ENCODE data around the gene EIF2AK3.
A peak's percentile ranks its signal among the peaks of the same experiment; 100 is the strongest.
"Not testable (repeated sequence)": the region's sequence is repeated elsewhere in the genome, so short reads cannot be mapped to it uniquely, and the experiment has no call there.

The EIF2AK3 gene

DNA sequence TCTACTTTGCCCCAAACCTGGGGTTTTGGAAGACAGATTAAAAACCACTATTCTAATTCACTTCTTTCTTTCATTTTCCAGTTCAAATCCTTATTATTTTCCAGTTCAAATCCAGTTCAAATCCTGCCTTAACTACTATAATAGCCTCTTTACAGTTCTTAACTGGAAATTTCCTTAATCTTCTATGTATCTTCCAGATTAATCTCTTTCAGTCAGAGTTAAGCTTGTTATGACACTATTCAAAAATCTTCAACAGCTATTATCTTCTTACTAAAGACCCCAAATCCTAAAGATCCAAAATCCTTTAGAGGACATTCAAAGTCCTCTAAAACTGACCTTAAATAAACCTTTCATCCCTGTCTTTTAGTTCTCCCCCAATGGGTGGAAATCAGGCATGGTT is 30.1 kb downstream of the EIF2AK3 start:
- DNase-seq: no peak

DNA sequence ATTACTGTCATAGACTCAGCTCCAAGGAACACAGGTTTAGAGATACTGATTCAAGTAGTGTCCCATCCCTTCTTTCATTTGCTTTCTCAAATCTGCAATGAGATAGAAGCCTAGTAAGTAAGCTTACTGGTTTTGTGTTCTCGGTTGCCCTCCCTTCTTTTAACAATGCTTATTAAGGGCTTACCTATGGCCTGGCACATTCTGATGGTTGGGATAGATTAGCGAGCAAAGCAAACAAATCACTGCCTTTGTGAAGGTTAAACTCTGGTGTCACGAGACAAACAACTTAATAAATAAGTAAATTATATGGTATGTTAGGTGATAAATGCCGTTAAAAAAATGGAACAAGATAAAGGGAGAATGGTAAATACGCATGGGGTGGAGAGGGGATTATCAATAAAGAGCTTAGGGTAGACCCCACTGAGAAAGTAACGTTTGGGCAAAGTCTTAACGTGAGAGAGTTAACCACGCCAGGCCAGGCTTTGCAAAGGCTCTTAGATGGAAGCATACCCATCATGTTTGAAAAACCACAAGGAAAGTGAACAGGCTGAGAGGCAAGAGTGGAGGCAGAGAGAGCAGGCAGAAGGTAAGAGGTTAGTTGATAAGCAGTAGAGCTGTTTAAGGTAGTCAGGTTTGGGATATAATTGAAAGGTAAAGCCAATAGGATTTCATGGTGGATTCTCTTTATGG is 31.0 kb downstream of the EIF2AK3 start:
- no peak for DNase-seq

DNA sequence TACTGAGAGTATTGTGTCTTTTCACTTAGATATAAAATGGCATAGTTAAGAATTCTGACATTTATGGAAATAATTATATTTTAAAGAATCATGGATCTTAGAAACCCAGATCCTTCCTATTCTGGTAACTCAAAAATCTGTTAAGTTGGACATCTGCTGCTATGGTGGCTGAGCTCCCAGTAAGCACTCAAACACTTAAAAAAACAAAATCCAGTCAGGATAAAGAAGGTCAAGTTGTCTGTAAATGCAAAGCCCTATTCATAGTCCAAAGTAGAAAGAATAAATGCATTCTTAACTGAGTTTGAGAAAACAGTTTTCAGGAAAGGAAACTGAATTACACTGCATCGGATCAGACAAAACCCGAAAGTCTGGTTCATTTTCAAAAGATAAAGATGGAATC is 35.6 kb downstream of the EIF2AK3 start:
- no peak for DNase-seq

DNA sequence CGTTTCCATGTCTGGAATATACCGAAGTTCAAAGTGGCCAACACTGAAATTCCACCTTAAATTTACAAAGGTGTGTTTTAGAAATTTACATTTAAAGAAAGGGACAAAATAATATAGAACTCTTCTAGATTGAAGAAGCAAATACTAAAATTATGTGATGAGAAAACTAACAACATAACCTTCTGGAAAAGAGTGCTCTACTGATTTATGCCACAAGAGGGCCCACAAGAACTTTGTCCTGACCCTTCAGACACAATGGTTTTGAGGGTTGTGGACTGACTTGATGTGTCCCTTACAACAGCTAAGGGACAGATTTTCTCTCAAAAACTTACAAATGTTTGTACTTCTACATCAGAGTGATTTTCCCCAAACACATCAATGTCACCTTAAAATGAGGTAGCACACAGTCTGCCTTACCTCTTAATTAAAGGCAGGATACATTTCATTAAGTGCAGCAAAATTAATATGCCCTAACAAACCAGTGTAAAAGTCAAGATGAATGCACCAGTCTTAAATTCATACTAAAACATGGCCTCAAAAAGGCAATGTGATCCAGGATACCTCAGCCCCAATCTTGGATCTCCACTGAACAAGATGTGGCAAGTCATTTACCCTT is 36.2 kb downstream of the EIF2AK3 start:
- no peak for DNase-seq

DNA sequence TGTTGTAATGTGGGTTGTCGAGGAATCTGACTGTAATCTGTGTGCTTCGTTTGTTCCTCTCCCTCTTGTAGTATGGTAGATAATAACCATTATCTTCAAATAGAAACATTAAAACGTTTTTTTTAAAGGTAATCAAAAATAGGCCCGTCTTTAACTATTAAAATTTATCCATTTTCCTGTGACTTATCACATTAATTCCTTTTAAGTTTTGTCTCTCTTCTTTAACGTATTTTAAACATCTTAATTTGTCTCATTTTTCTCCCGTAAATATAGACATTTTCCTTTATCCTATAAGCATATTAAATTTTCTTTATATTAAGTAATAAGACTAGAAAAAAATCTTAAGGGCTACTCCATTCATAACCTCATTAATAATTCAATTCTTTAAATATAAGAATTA is 41.3 kb downstream of the EIF2AK3 start:
- DNase-seq: no peak

DNA sequence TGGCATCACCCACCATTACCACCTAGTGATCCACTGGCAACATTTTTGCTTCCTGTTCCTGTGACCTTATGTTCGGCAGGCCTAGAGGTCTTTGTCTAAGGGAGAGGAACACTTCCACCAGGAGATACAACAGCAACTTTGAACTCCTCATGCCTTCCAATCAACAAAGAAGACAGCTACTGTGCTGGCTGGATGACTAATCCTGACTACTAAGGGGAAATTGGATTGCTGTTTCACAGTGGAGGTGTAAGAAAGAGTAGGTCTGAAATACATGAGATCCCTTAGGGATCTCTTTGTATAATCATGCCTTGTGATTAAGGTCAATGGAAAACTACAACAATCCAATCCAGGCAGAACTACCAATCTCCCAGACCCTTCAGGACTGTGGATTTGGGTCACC is 45.2 kb downstream of the EIF2AK3 start:
- DNase-seq: no peak

DNA sequence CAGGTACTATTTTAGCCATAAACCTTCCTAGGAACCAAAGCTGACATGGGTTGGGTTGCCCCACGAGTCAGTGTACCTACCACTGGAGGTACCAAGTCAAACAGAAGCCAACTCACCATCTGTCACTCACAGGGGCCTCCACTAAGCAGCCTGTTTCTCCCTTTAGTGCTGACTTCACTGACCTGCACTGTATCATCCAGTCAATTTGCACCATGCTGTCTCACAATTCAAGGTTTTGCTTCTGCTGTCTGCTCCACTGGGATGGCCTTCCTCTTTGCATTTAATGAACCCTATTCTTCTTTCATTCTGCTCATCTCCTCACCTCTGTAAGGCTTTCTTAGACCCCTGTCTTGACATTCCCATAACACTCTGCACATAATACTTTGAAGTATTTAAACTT is 47.2 kb downstream of the EIF2AK3 start:
- no peak for DNase-seq

DNA sequence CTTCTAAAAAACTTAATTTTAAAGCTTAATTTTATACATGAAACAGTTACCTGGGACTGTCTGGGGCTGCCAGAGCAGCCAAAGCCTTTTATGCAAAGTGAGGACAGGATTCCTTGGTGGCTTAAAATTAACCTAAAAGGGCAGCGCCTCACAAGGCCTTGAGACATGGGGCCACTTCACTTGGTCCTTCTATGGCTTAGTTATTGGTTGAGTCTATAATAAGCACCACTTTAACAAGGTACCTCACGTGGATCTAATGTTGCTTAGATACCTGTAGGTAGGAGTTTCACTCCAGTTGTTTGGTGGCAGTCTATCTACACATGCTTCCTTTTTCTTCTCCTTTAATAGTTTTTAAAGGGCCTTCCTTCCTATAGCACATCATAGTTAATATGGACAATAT is 51.6 kb downstream of the EIF2AK3 start:
- DNase-seq: no peak

DNA sequence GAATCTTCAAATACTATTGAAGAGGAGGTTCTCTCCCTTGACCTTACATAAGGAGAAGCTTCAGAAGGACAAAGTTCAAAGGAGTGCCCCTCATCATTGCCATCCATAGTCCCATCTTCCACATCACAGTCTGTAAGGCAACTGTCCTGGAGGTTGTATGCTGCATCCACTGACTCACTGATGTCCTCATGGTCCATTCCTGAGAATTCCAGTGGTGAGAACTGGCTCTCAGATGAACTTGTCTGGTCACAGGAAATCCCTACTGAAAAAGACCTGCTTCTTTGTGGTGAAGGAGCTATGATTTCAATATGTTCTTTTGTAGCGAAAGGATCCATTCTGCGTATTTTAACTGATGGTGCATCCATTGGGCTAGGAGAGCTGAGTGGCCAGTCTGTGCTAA is 52.2 kb downstream of the EIF2AK3 start:
- no peak for DNase-seq

DNA sequence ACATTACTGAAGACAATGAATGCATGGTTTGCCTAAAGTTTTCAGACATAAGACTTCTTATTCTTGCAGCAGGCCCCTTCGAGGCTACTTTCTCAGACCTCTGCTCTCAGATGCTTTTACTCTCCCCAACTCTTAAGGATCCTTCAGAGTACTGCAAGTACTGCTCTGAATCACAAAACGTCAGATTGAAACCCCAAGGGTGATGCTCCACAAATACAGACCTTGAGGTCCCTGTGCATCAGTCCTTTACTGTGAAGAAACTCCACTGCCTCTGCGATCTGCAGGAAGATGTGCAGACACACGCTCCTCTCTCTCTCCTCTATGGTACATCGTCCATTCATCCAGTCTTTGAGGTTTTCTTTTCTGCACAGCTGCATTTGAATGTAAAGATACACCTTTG is 52.8 kb downstream of the EIF2AK3 start:
- DNase-seq: no peak

DNA sequence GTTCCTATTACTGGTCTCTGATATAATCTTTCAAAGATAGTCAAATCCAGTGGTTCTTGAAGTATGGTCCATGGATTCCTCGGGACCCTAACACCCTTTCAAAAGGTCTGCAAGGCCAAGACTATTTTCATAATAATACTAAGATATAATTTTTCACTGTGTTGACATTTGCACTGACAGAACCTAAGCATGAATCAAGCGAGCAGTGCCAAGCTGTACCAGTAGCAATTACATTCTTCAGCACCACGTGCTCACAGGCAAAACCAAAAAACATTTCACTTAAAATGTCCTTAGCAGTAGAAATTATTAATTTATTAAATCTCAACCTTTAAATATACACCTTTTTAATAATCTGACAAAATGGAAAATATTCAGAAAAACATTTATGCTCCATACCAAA is 59.1 kb downstream of the EIF2AK3 start:
- no peak for DNase-seq

DNA sequence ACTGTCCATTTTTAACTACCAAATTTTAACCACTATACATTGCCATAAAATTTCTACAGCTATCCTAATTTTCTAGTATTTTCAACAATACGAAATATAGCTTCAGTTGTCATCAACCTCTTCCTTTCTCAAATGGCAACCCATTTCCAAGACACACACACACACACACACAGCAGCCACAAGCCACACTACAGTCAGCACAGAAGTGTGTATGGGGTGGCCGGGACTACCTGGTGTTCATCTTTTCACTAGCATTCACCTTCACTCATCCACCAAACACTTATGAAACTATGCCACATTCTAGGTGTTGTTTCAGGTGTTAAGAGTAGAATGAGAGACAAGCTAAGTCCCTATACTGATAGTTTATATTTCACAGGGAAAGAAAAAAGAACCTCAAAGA is 62.9 kb downstream of the EIF2AK3 start:
- DNase-seq: no peak

DNA sequence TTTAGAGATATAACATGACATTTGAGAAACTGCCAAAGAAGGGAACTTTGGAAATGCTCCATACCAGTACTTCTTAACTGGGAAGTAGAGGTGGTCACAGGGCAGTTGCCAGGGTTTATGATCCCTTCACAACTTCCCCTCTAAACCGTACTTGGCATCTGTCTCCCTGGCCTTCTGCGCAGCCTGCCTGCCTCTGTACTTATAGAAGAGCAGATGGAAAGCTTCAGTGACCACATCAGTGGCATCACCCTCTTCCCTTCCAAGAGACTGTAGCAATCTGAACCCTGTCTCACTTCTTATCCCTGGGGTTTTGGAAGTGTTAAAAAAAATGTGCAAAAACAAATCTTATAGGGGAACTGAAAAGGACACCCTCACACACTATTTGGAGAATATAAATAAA is 64.1 kb downstream of the EIF2AK3 start:
- no peak for DNase-seq

DNA sequence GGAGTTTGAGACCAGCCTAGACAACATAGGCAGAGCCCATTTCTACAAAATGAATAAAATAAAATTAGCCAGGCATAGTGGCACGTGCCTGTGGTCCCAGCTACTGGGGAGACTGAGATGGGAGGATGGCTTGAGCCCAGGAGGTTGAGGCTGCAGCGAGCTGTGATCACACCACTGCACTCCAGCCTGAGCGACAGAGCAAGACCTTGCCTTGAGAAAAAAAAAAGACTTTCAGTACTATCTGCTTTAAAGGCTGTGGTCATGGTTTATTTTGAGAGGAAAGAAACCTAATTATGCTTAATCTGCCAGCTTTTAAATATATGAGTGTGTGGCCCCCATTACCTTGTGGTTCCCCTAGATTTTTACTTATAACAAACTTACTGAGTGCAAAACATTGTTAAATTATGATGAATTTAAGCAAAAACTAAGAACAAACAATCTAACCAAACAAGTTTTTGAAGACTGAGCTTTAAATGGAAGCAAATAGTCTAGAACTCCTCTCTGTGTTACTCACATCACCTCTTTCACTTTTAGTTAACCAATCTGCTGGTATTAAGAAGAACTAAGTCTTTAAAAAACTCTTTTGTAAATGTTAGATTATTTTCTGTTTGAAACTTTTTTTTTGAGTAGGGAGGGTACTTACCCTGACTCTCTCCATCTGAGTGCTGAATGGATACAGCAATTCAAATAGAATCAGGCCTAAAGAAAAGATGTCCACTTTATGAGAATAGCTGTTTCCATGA is 65.4 kb downstream of the EIF2AK3 start:
- DNase-seq: no peak

DNA sequence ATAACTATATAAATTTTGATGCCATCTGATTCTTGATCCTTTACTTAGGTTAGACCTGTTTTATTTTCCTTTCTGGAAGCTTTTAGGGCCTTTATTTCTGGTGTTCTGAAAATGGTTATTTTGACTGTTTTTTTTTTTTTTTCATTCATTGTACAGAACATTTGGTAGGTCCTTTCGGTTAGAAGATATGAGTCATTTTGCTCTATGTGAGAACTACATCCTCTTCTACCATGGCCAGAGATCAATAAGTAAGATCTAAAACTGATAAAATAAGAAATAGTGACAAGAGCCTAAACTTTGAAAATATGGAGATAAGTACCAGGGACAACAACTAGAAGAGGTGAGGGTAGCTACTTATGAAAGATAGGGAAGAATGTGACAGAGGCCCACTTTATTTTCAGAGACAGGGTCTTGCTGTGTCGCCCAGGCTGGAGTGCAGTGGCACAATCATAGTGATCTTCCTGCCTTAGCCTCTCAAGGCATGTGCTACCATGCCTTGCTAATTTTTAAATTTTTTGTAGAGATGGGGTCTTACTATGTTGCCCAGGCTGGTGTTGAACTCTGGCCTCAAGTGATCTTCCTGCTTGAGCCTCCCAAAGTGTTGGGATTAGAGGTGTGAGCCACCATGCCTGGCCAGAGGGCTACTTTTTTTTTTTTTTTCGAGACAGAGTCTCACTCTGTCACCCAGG is 66.5 kb downstream of the EIF2AK3 start:
- no peak for DNase-seq

DNA sequence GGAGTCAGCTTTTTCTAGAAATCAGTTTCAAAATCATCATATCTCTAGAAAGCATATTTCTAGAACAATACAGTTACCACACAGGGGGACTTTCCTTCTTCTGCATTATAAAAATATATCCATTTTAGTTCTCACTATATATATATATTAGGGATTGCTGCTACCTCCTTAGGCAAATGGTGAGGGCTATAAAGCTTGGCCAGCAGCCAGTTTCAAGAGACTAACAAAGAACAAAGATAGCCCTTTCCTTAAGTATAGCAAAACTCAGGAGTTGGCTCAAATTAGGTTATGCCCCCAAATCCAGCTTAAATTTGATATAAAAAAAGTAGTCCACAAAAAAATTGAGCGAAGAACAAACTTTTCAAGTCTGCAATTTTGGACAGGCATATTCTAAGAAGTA is 70.0 kb downstream of the EIF2AK3 start:
- DNase-seq: no peak

DNA sequence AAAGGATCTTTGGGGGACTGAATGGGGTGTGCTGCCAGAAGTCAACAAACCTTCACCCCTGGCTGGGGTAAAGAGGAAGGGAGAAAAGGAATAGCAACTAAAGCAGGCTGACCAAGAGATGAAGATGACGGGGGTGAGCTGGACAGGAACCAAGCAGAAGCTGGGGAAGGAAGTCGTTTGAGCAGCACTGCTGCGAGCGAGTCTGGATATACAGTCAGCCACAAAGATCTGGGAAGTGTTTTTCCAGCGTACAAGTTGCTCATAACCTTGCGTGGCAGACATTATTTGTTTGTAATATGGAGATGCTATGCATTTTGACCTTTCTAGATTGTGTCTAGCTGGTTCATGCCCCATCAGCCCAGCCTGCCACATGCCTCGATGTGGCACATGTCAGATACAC is 71.2 kb downstream of the EIF2AK3 start:
- DNase-seq: no peak

DNA sequence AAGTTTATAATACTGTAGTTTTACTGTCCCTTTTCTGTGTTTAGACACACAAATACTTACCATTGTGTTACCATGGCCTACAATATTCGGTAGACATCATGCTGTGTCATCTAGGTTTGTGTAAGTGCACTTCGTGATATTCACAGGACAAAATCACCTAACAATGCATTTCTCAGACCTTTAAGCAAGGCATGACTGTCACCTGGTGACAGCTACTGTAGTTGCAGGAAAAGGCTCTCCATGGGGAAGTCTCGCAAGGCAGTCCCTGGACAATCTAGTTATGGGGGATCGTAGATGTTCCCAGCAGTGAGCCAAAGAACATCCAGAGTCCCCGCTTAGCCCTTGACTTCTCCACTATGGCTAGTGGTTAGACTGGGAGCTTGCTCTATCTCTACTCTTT is 73.1 kb downstream of the EIF2AK3 start:
- no peak for DNase-seq

DNA sequence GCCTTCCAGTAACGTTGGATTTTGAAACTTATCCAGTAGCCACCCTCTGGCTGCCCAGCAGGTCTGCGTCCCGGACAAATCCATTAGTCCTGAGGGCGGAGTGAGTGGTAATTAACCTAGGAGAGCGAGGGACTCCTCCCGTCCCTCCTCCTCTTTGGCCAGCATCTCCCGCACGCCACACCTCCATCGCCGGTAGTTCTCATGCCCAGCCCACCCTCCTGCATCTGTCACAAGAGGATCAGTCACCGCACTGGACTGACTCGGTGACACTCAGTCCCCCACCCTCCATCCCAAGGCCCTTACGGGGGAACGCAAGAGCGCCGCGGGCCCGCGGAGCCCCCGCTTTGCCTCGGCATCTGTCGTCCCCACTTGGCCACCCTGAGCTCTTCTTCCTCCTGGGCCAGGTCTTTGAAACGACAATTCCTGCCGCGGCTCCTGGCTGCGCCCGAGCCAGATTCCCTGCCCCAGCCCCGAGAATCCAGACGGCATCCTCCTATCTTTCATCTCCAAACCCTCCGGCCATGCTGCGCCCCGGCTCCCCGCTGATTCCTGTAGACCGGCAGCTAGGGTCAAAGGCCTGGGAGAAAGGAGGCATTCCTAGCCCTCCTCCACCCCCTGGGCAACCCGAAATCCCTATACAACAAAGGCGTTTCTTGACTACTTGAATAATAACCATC is 77.5 kb downstream of the EIF2AK3 start:
- DNase-seq: peak; percentile 26

DNA sequence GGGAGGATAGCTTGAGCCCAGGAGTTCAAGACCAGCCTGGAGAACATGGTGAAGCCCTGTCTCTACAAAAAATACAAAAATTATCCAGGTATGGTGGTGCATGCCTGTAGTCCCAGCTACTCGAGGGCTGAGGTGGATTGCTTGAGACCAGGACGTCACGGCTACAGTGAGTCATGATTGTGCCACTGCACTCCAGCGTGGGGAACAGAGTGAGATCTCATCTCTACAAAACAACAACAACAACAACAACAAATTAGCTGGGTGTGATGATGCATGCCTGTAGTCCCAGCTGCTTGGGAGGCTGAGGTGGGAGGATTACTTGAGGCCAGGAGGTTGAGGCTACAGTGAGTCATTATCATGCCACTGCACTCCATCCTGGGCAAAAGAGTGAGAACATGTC is 81.0 kb downstream of the EIF2AK3 start:
- not testable (repeated sequence) for DNase-seq

DNA sequence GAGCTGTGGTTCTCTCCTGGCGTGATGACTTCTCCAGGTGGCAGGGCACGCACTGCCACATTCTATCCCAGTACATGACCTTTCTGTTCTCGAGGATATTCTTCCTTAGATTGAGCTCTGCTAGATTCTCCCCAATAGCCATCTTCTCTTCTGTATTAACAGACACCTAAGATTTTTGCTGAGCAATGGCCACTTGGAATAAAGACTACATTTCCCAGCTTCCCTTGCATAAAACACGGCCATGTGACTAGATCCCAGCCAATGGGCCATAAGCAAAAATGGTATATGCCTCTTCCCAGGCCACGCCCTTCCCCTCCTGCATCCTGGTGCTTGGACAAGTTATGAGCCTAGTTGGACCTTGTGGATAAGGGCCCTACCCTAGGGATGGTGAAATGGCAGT is 82.1 kb downstream of the EIF2AK3 start:
- no peak for DNase-seq

DNA sequence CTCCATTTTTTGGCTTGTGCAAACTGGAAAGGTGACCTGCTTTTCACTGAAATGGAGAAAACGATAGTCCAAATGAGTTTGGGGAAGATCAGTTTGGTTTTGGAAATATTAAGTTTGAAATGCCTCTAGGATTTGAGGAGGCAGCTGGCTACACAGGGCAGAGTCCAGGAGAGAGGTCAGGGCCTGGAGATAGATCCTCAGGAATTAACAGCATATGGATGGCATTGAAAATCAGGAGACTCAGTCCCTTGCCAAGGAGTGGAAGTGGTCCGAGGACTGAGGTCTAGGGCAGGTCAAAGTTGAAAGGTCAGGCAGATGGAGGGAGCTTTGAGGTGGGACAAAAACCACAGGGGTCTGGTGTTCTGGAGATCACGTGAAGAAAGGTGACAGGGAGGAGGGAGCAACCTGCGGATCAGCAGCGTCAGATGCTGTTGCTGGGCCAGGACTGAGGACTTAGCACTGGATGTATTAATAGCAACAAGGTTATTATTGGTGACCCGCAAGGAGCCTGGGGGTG is 83.7 kb downstream of the EIF2AK3 start:
- DNase-seq: no peak

DNA sequence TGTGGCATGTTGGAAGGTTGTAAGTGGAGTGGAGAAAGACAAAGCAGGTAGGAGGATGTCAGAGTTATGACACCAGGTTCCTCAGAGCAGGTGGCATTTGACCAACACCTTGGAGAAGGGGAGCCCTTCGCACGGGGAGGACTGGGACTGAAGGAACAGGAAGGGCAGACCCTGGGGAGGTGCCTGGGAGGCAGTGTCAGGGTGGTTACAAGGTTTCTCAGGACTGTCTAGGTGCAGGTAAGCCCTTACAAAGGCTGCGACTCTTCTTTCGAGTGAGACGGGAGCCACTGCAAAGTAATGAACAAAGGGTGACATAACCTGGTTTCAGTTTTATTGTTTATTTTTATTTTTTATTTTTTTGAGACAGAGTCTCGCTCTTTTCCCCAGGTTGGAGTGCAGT is 84.6 kb downstream of the EIF2AK3 start:
- no peak for DNase-seq

Measured in right kidney (tissue), 1 donor.